GM18502 (cell line): ENCODE results near the gene PYGM.

Experiments used
- ATAC-seq: cut with Tn5 transposase; IDR thresholded peaks from one replicate; pipeline ENCODE4 v1.9.1; 2021; ENCODE audit warnings: mild to moderate bottlenecking; ENCODE audit not compliant: unreplicated experiment, poor library complexity

The PYGM gene

GRCh38 chr11:64769283-64769682 lies 9.5 kb upstream of the PYGM start:
- ATAC-seq: no peak

- no peak for ATAC-seq
Observed at GRCh38 chr11:64768300-64768694, 8.5 kb upstream of the PYGM start.

- ATAC-seq: no peak
Observed at GRCh38 chr11:64767344-64768299, 7.8 kb upstream of the PYGM start.

- no peak for ATAC-seq
Observed at GRCh38 chr11:64766881-64767280, 7.1 kb upstream of the PYGM start.

GRCh38 chr11:64765851-64766665 lies 6.3 kb upstream of the PYGM start:
- ATAC-seq: no peak

- ATAC-seq: no peak
Observed at GRCh38 chr11:64765291-64765850, 5.6 kb upstream of the PYGM start.

GRCh38 chr11:64764753-64765152 lies 5.0 kb upstream of the PYGM start:
- no peak for ATAC-seq

GRCh38 chr11:64764040-64764611 lies 4.4 kb upstream of the PYGM start:
- no peak for ATAC-seq

- no peak for ATAC-seq
Observed at GRCh38 chr11:64763526-64764039, 3.8 kb upstream of the PYGM start.

GRCh38 chr11:64762674-64763525 lies 3.1 kb upstream of the PYGM start:
- no peak for ATAC-seq

- ATAC-seq: no peak
Observed at GRCh38 chr11:64762277-64762673, 2.5 kb upstream of the PYGM start.

GRCh38 chr11:64760759-64761420 lies 1.1 kb upstream of the PYGM start:
- ATAC-seq: no peak

GRCh38 chr11:64759131-64759721 lies 548 bp downstream of the PYGM start:
- ATAC-seq: no peak

- ATAC-seq: no peak
Observed at GRCh38 chr11:64758330-64759079, 1.3 kb downstream of the PYGM start.

GRCh38 chr11:64757549-64758329 lies 2.0 kb downstream of the PYGM start:
- ATAC-seq: no peak

- no peak for ATAC-seq
Observed at GRCh38 chr11:64755681-64756361, 4.0 kb downstream of the PYGM start.
